Activated naive CD8-positive, alpha-beta T cell treated with anti-CD3 and anti-CD28 coated beads, Interleukin-2, amount 10 ng/mL, durations not matched to agents 7 days and 5 days (primary cell): ENCODE measurements around the gene PCDHAC1. TPM values are rescaled to one million over a fixed set of nuclear protein-coding genes. Genes with fewer than 3 reads are reported as not detected.
"Not testable (repeated sequence)": the region's sequence is repeated elsewhere in the genome, so short reads cannot be mapped to it uniquely, and the experiment has no call there.

ENCODE experiments used
- ATAC-seq: fragments of 150-1000 bp; cut with Tn5 transposase; one replicate; pipeline ENCODE4 v1.10.0; 2021; ENCODE audit warnings: low read depth, moderate library complexity
- POLR2A ChIA-PET: fragments of 350-600 bp; sonication (Branson Sonifier 250); formaldehyde crosslinking; loops from one replicate; lab custom pipeline; 2021; ENCODE audit warnings: antibody characterized with exemption; lab: Charles Lee
- DNase-seq: peaks from one replicate; pipeline ENCODE4 v3.0.0; 2021
- H3K27ac Mint-ChIP-seq: one replicate; pipeline ENCODE4 v1.8.0; 2022; ENCODE audit warnings: mild to moderate bottlenecking, mixed read lengths
- H3K27me3 Mint-ChIP-seq: one replicate; pipeline ENCODE4 v1.8.0; 2022; ENCODE audit warnings: mild to moderate bottlenecking, moderate library complexity, mixed read lengths
- H3K36me3 Mint-ChIP-seq: one replicate; pipeline ENCODE4 v1.8.0; 2021; ENCODE audit warnings: mild to moderate bottlenecking, mixed read lengths
- H3K4me1 Mint-ChIP-seq: one replicate; pipeline ENCODE4 v1.8.0; 2021; ENCODE audit warnings: mixed read lengths
- H3K4me3 Mint-ChIP-seq: one replicate; pipeline ENCODE4 v1.8.0; 2022; ENCODE audit warnings: mild to moderate bottlenecking, moderate library complexity, mixed read lengths
- H3K9me3 Mint-ChIP-seq: one replicate; pipeline ENCODE4 v1.8.0; 2021; ENCODE audit warnings: mixed read lengths
- total RNA-seq, 2 experiments: library from RNA; stranded (reverse); gene quantifications; one replicate each; pipeline ENCODE4 v1.2.3, GENCODE V29; 2021

Gene PCDHAC1, protein sequence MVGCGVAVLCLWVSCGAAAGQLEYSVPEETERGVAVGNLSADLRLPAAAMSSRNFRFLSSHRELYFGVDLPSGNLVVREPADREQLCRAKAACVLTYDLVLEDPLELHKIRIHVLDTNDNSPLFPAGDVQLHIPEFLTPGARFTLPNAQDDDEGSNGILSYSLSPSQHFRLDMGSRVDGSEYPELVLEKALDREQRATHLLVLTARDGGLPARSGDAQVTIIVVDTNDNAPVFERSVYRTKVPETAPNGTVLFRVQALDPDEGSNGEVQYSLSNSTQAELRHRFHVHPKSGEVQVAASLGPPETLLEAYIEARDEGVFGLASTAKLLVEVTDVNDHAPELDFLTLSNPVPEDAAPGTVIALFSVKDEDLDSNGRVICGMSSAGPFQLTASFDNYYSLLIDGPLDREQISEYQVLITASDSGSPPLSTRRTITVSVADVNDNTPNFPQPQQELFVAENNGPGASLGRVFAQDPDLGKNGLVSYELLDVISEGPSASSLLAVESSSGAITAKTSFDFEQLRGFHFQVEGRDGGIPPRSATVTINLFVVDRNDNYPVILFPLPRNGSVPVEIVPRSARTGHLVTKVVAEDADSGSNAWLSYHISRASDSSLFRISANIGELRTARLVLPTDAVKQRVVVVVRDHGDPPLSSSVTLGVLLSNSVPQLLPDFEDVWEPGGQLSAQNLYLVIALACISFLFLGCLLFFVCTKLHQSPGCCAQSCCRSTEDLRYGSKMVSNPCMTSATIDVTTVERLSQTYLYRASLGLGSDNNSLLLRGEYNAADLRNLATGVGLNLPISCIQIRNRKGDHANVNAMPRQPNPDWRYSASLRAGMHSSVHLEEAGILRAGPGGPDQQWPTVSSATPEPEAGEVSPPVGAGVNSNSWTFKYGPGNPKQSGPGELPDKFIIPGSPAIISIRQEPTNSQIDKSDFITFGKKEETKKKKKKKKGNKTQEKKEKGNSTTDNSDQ
- not detected for total RNA-seq

DNA sequence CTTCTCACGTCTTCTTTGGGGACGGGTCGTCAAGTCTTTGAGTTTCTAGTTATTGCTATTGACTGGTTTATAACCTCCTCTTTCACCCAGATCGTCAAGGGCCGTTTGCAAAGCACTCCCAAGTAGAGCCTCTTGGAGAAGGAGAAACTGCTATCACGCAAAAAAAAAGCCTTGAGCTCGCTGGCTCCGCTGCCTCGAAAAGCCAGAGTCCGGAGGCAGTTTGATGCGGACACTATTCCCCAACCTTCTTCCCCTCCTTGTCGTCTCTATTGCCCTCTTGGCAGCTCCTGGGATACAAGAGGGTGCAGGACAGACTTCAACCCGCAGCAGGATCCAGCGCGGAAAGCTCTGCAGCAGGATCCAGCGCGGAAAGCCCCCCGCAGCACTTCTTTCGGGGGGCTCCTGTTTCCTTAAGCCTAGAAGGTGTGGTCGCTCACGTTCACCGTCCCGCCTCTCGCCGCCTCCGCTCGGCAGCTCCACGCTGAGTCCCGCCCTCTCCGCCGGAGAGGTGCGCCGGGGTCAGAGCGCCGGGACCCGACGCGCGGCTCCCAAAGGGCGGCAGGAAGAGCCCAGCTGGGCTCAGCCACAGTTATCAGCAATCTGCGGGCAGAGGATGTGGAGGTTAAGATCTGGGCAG is at the start of gene PCDHAC1:
Gene PCDHAC1 (plus strand): TSS at position 494 of the 637 bp plus-strand sequence. CDS start 594 bp downstream, outside the sequence.
- Mint-ChIP-seq H3K4me1 (no peaks in the 10 kb centered on the region), H3K27ac (no peak within 1 kb of the TSS), H3K4me3 (peak within 1 kb of the TSS; percentile 28), H3K9me3 (peaks cover 2% of the 10 kb centered on the region), H3K27me3 (peaks cover 34% of the 10 kb centered on the region), H3K36me3 (peaks cover 3% of the 10 kb centered on the region)
- DNase-seq (no peak), ATAC-seq (no peak)
- POLR2A ChIA-PET: no interaction called here

DNA sequence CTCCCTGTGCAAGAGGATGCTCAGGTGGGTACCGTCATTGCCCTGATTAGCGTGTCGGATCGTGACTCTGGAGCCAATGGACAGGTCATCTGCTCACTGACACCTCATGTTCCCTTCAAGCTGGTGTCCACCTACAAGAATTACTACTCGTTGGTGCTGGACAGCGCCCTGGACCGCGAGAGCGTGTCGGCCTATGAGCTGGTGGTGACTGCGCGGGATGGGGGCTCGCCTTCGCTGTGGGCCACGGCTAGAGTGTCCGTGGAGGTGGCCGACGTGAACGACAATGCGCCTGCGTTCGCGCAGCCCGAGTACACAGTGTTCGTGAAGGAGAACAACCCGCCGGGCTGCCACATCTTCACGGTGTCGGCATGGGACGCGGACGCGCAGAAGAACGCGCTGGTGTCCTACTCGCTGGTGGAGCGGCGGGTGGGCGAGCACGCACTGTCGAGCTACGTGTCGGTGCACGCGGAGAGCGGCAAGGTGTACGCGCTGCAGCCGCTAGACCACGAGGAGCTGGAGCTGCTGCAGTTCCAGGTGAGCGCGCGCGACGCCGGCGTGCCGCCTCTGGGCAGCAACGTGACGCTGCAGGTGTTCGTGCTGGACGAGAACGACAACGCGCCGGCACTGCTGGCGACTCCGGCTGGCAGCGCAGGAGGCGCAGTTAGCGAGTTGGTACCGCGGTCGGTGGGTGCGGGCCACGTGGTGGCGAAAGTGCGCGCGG is 49.4 kb upstream of the PCDHAC1 start:
- H3K27me3 Mint-ChIP-seq, H3K27ac Mint-ChIP-seq, H3K4me3 Mint-ChIP-seq, DNase-seq, POLR2A ChIA-PET, H3K4me1 Mint-ChIP-seq, ATAC-seq, H3K36me3 Mint-ChIP-seq: not testable (repeated sequence)
- H3K9me3 Mint-ChIP-seq: peaks cover 22% of the 10 kb centered on the region

DNA sequence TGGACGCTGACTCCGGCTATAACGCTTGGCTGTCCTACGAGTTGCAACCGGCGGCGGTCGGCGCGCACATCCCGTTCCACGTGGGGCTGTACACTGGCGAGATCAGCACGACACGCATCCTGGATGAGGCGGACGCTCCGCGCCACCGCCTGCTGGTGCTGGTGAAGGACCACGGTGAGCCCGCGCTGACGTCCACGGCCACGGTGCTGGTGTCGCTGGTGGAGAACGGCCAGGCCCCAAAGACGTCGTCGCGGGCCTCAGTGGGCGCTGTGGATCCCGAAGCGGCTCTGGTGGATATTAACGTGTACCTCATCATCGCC is 48.9 kb upstream of the PCDHAC1 start:
- Mint-ChIP-seq H3K4me1 (no peaks in the 10 kb centered on the region), H3K4me3 (no peak overlapping the region), H3K27ac (no peak overlapping the region), H3K36me3 (no peaks in the 10 kb centered on the region), H3K27me3 (peaks cover 8% of the 10 kb centered on the region), H3K9me3 (peaks cover 21% of the 10 kb centered on the region)
- POLR2A ChIA-PET: no interaction called here
- DNase-seq: no peak
- no peak for ATAC-seq

DNA sequence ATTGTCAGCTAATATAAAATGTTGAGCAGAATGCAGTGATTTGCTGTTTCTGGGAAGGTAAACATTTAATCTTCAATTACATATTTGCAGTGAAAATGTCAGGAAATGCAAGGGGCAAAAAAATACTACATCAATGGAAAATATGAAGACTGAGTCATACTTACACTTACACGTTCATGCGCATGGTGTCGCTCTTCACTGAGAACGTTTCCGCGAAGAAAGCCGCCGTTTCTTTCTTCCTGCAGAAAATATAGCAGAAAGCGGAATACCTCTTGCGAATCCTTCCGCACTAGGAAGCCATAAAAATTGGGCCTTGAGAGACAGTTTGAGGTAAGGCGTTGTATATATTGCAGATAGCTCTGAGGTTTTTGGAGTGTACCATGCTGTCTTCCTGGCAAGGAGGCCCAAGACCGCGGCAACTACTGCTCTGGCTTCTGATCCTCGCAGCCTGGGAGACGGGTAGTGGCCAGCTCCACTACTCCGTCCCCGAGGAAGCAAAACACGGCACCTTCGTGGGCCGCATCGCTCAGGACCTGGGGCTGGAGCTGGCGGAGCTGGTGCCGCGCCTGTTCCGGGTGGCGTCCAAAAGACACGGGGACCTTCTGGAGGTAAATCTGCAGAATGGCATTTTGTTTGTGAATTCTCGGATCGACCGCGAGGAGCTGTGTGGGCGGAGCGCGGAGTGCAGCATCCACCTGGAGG is 44.1 kb upstream of the PCDHAC1 start, which contains the start of gene PCDHA13:
Gene PCDHA13 (plus strand): TSS at position 236 of the 702 bp plus-strand sequence. CDS start 145 bp downstream, at position 381.
- peak within 1 kb of the TSS; percentile 43 for H3K27ac Mint-ChIP-seq
- peaks cover 2% of the 10 kb centered on the region for H3K4me1 Mint-ChIP-seq
- no peaks in the 10 kb centered on the region for H3K36me3 Mint-ChIP-seq
- no peak for DNase-seq
- no peak within 1 kb of the TSS for H3K4me3 Mint-ChIP-seq
- POLR2A ChIA-PET: no interaction called here
- ATAC-seq: no peak
- peaks cover 14% of the 10 kb centered on the region for H3K9me3 Mint-ChIP-seq
- peaks cover 2% of the 10 kb centered on the region for H3K27me3 Mint-ChIP-seq

DNA sequence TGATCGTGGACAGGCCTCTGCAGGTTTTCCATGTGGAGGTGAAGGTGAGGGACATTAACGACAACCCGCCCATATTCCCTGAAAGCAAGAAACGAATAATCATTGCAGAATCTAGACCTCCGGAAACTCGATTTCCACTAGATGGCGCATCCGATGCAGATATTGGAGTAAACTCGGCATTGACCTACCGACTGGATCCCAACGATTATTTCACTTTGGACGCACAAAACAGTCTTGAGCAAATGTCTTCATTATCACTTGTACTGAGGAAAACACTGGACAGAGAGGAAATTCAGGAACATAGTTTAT is 43.6 kb upstream of the PCDHAC1 start:
- POLR2A ChIA-PET: no interaction called here

DNA sequence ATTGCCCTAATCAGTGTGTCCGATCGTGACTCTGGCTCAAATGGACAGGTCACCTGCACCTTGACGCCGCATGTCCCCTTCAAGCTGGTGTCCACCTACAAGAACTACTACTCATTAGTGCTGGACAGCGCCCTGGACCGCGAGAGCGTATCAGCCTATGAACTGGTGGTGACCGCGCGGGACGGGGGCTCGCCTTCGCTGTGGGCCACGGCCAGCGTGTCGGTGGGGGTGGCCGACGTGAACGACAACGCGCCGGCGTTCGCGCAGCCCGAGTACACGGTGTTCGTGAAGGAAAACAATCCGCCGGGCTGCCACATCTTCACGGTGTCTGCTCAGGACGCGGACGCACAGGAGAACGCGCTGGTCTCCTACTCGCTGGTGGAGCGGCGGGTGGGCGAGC is 42.7 kb upstream of the PCDHAC1 start:
- Mint-ChIP-seq H3K9me3 (peaks cover 14% of the 10 kb centered on the region), H3K27ac (no peak overlapping the region), H3K36me3 (no peaks in the 10 kb centered on the region), H3K4me3 (no peak overlapping the region), H3K27me3 (peaks cover 2% of the 10 kb centered on the region), H3K4me1 (peaks cover 2% of the 10 kb centered on the region)
- POLR2A ChIA-PET: no interaction called here
- no peak for DNase-seq
- no peak for ATAC-seq

More for the DNA sequence above, 43.6 kb upstream of the PCDHAC1 start:
- ATAC-seq (no peak), DNase-seq (no peak)
- no peaks in the 10 kb centered on the region for H3K36me3 Mint-ChIP-seq
- peaks cover 2% of the 10 kb centered on the region for H3K27me3 Mint-ChIP-seq
- H3K4me1 Mint-ChIP-seq: peaks cover 2% of the 10 kb centered on the region
- peaks cover 14% of the 10 kb centered on the region for H3K9me3 Mint-ChIP-seq
- no peak overlapping the region for H3K4me3 Mint-ChIP-seq
- peak overlapping the region; percentile 43 for H3K27ac Mint-ChIP-seq

DNA sequence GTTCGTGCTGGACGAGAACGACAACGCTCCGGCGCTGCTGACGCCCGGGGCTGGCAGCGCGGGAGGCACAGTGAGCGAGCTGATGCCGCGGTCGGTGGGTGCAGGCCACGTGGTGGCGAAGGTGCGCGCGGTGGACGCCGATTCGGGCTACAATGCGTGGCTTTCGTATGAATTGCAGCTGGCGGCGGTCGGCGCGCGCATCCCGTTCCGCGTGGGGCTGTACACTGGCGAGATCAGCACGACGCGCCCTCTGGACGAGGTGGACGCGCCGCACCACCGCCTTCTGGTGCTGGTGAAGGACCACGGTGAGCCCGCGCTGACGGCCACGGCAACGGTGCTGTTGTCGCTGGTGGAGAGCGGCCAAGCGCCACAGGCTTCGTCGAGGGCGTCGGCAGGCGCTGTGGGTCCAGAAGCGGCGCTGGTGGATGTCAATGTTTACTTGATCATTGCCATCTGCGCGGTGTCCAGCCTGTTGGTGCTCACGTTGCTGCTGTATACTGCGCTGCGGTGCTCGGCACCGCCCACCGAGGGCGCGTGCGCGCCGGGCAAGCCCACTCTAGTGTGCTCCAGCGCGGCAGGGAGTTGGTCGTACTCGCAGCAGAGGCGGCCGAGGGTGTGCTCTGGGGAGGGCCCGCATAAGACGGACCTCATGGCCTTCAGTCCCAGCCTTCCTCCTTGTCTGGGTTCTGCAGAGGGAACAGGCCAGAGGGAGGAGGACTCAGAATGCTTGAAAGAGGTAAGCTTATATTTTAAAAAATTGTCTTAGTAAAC is 42.0 kb upstream of the PCDHAC1 start:
- no peaks in the 10 kb centered on the region for H3K36me3 Mint-ChIP-seq
- H3K4me3 Mint-ChIP-seq: no peak overlapping the region
- no peak overlapping the region for H3K27ac Mint-ChIP-seq
- ATAC-seq: no peak
- peaks cover 14% of the 10 kb centered on the region for H3K9me3 Mint-ChIP-seq
- POLR2A ChIA-PET: no interaction called here
- no peak for DNase-seq
- H3K4me1 Mint-ChIP-seq: peaks cover 2% of the 10 kb centered on the region
- H3K27me3 Mint-ChIP-seq: peaks cover 2% of the 10 kb centered on the region

DNA sequence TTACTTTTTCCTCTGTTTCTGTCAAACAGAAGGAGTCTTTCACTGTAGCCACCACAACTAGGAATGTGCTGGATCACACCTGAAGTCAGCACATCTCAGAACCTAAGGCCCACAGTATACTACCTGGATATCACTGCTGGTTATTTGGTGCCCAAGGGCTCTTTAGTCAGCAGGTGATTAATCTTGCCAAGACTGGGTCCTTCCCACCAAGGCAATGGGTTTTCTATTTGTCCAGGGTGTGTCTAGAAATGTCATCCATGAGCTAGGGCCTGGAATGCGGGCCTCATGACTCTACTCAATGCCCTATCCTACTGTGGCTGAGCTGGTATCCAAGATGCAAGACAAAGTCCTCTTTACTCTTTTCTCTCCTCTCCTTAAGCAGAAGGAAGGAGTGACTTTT is 9.8 kb upstream of the PCDHAC1 start:
- no peaks in the 10 kb centered on the region for H3K36me3 Mint-ChIP-seq
- no peak overlapping the region for H3K4me3 Mint-ChIP-seq
- POLR2A ChIA-PET: no interaction called here
- no peak for ATAC-seq
- no peaks in the 10 kb centered on the region for H3K4me1 Mint-ChIP-seq
- H3K27me3 Mint-ChIP-seq: no peaks in the 10 kb centered on the region
- no peak overlapping the region for H3K27ac Mint-ChIP-seq
- H3K9me3 Mint-ChIP-seq: peaks cover 2% of the 10 kb centered on the region
- DNase-seq: no peak

DNA sequence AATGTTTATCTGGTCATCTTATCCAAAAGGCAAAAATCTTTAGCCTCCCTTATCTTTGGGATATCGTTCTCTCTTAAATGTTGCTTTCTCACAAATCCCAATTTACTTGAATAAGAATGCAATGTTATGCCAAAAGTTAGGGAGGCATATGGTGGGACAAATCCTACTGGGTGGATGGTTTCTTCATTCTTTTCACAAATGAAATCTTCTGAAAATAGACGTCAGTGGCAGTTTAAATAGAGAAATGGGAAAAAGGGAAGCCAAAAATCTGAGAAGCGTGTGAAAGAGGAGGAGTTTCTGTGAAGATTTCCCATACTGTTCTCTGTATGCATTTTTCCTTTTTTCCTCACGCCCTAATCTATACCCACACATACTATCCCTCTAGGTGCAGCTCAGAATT is 2.5 kb upstream of the PCDHAC1 start:
- Mint-ChIP-seq H3K27ac (no peak overlapping the region), H3K4me3 (no peak overlapping the region), H3K4me1 (no peaks in the 10 kb centered on the region), H3K27me3 (peaks cover 27% of the 10 kb centered on the region), H3K36me3 (peaks cover 3% of the 10 kb centered on the region), H3K9me3 (peaks cover 2% of the 10 kb centered on the region)
- POLR2A ChIA-PET: no interaction called here
- DNase-seq: no peak
- ATAC-seq: no peak

DNA sequence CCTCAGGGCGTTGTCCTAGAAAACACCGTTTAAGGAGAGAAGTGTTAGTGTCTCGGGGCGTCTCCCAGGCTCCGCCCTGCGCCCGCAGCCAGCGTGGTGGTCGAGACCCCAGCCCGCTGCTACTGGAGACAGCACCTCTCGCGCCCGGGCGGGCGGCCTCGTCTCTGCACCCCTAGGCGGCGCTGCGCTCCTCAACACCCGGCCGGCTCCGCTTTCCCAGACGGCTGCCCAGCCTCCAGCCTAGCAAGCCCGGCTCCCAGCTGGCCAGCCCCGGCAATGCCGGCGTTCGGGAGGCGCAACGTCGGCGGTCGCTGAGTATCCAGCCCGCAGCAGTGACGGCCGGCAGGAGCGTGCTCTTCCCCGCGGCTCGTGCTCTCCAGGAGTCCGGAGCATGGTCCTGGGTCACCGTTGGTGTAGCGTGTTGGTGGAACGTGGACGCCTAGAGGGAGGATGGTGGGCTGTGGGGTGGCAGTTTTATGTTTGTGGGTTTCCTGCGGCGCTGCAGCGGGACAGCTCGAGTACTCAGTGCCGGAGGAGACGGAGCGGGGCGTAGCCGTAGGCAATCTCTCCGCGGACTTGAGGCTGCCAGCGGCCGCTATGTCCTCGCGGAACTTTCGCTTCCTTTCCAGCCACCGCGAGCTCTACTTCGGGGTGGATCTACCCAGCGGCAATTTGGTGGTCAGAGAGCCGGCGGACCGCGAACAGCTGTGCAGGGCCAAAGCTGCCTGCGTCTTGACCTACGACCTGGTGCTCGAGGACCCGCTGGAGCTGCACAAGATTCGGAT is 536 bp downstream of the PCDHAC1 start:
- peaks cover 34% of the 10 kb centered on the region for H3K27me3 Mint-ChIP-seq
- H3K27ac Mint-ChIP-seq: no peak overlapping the region
- peaks cover 3% of the 10 kb centered on the region for H3K36me3 Mint-ChIP-seq
- POLR2A ChIA-PET: no interaction called here
- H3K4me1 Mint-ChIP-seq: no peaks in the 10 kb centered on the region
- peaks cover 2% of the 10 kb centered on the region for H3K9me3 Mint-ChIP-seq
- DNase-seq: peak; percentile 36
- peak overlapping the region; percentile 28 for H3K4me3 Mint-ChIP-seq
- ATAC-seq: no peak

DNA sequence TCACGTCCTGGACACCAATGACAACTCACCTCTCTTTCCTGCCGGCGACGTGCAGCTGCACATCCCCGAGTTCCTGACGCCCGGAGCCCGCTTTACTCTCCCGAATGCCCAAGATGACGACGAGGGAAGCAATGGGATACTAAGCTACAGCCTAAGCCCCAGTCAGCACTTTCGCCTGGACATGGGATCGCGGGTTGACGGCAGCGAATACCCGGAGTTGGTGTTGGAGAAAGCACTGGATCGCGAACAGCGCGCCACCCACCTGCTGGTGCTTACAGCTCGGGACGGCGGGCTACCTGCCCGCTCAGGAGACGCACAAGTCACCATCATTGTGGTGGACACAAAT is 1.1 kb downstream of the PCDHAC1 start:
- peaks cover 34% of the 10 kb centered on the region for H3K27me3 Mint-ChIP-seq
- ATAC-seq: no peak
- H3K4me3 Mint-ChIP-seq: peak overlapping the region; percentile 28
- no peak overlapping the region for H3K27ac Mint-ChIP-seq
- no peak for DNase-seq
- peaks cover 2% of the 10 kb centered on the region for H3K9me3 Mint-ChIP-seq
- POLR2A ChIA-PET: no interaction called here
- H3K36me3 Mint-ChIP-seq: peaks cover 3% of the 10 kb centered on the region
- H3K4me1 Mint-ChIP-seq: no peaks in the 10 kb centered on the region
